Cardiac septum (tissue), 1 donor: ENCODE data around the gene TMEM89. TPM values are rescaled to one million over a fixed set of nuclear protein-coding genes. Genes with fewer than 3 reads are reported as not detected.

Experiments
- DNase-seq: peaks from one replicate; pipeline ENCODE4 v3.0.0-alpha.2; 2020; ENCODE audit warnings: low spot score
- intact Hi-C: fragments of 100-400 bp; cut with DNase I; formaldehyde crosslinking; loops from one replicate; pipeline ENCODE4 v1.14.0; 2022
- total RNA-seq: library from RNA; stranded (reverse); fragmentation: NEBNext Ultra II Directional; extraction: Animal tissue kit (Norgen Biotek cat#: 25700); gene quantifications from one replicate; pipeline ENCODE4 v1.2.1, GENCODE V29; 2021
- donor health status: DM: no; HTN: no; CAD: no.

The TMEM89 gene
- total RNA-seq, 1 donor from 2014 or later = not detected

DNA sequence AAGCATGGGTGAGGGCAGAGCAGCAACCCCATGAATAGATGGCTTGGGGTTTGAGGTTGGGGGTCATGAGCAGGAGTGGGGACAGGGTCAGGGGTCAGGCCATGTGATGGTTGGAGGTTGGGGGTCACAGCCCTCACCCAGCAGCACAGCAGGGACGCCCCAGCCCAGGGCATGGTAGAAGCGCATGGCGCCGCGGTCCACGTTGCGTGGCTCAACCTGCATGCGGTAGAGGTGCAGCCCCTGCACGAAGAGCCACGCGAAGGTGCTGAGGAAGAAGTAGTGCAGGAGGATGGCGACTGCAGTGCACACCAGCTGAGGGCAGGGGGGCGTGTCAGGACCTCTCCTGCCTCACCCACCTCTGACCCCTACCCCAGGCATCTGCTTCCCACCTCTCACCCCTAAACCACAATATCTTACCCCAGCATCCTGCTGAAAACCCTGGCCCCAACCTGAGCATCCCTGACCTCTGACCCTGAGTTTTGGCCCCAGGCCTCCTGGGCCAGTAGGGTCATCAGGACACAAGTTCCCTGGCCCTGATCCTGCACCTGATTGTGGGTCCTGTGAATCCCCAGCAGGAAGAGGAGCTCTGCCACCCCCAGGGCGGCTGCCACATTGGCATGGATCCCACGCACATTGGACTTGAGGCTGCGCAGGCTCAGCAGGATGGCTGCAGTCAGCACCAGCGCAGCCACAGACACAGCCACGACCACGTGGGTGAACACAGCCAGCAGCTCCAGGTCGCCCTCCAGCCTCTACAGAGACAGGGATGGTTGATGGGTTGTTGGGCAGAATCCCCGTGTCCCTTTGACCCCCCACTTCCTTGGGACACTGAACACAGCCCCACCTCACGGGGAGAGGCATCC is 23.6 kb upstream of the TMEM89 start:
- DNase-seq = no peak
- intact Hi-C loops = no loop called here

DNA sequence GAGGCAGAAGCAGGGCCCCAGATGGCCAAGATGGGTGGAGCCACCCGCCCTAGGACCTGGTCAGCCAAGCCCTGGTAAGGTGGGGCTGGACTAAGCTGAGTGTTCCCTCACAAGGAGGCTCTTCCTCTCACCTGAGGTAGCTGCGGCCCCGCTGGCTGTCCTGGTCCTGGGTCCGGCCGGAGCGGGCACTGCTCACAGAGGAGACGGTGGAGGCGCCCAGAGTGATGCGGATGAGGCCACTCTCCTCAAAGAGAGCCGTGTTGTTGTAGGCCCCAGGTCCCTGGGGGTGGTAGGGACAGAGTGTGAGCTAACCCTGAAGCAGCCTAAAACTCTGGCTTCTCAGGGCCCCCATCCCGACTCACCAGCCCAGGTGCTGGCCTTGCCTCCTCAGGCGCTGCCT is 21.0 kb upstream of the TMEM89 start:
- DNase-seq = no peak
- intact Hi-C loops = no loop called here

DNA sequence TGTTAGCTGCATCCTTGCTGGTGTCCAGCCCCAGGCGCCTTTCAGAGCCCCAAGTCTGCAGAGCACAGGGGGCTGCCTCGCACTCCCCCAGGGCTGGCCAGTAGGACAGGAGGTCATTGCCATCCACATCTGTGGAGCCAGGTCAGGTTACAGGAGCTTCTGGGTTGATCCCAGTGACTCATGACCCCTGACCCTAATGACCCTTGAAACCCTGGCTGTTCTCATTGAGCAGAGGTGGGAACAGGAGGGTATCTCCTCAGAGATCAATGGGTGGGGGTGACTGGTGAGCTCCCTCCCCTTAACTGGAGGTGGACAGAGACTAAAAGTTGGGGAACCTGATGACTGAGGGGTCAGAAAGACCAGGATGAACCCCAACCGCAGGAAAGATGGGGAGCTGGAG is 19.8 kb upstream of the TMEM89 start:
- DNase-seq = no peak
- intact Hi-C loops = no loop called here

DNA sequence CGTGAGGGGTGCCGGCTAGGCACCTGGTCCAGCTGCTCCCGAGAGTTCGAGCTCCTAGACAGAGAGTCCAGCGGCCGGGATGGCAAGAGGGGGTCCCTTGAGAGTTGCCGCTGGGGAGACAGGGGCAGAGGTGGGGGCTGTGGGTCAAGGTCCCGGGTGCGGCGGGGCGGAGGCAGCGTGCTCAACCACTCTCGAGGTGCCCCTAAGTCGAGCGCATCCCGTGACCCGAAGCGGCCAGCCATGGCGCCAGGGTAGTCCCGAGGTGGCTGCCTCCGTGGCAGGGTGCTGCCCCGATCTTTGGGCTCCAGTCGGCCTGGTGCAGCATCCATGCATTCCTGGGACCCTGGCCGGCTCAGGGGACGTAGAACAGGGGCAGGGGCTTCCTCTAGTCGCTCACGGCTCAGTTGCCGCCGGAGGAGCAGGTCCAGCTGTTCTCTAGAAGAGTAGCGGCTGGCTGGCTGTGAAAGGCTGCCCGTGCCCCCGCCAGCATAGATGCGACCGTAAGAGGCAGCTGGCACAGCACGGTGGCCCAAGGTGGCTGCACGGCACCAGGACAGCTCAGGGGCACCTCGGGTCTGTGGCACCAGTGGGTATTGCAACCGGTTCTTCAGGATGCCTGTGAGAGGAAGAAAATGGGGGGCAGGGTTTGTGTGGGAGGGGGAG is 18.5 kb upstream of the TMEM89 start:
- intact Hi-C loops = no loop called here
- DNase-seq = no peak

DNA sequence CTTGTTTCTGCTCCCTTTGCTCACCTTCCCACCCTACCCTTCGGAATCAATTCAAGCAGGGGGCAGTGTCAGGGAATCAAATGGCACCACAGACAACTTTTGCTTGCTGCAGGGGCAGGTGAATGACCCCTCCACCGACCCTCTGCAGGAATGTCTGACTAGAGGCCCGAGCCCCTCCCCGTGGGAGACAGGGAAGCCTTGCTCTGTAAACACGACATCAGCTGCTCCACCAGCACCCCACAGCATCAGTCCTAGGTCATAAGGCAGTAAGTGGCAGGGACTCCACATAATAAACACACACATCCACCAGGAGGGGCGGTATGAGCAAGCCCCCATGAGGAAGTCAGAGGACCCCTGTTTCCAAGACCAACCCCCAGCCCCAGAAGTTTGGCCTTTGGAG is 15.7 kb upstream of the TMEM89 start:
- no peak for DNase-seq
- intact Hi-C loops = no loop called here

DNA sequence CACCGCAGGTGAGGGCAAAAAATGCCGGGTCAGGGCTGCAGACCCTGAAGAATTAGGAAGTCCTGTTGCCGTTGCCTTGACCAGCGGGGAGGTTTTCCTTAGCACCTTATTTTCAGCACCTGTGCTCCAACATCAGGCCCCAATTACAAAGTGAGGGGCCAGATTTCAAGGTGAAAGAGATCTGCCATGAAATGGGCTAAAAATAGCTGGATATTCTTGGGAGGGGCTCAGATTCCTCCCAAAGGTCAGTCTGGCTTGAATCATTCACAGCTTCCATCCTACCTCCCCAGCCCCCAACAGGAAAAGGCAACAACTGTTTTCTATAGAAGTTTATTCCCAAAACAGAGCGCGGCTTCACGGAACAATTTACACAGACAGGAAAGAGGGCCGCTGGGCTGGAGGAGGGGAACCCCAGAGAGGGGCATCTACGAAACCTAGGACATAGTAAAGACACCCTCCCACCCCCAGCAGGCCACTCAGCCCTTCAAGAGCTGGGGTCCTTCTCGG is 14.6 kb upstream of the TMEM89 start:
- intact Hi-C loops = no loop called here
- no peak for DNase-seq

DNA sequence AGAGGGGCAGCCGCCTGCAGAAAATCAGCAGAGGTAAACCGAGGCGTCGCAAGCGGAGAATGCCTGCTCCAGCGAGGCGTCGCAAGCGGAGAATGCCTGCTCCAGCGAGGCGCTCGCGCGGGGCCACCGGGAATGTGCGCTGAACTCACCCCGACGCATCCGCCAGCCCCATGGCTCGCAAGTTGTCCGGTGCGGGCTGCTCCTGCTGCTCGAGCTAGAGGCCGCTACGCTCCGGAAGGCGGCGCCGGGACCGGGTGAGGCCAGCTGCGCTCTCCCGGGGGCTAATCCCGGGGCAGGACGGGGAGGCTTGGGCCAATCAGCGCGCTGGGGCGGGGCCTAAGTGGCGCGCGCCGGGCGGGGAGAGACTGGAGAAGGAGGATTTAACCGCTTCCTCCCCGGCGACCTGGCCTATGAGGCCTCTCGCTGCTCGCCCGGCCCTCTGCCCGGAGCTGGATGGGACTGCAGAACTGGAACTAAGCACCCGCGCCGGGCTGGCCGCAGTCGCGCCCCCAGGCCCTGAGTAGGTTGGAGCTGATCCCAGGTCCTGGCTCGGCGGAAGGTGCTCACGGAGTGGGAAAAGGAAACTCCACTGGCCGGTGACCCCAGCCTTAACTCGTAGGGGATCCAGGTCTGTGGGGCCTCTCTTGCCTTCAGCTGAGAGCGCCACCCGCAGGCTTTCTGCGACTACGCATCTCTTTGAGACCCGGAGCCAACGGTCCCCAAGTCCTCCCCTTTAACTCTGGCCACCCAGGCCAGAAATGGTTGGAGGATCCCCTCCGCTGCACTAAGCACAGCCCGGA is 13.9 kb upstream of the TMEM89 start, which contains the start of gene SLC26A6:
TSS of gene SLC26A6 (minus strand) at position 240 of the 800 bp plus-strand sequence. CDS start at position 172, 68 bp downstream.
- peak; percentile 99 for DNase-seq
- intact Hi-C loops = loop anchor here (1.0 to 2.0 kb wide), 3 partner anchors 21 to 49 kb away; partner anchors contain the start of genes NCKIPSD and UQCRC1

DNA sequence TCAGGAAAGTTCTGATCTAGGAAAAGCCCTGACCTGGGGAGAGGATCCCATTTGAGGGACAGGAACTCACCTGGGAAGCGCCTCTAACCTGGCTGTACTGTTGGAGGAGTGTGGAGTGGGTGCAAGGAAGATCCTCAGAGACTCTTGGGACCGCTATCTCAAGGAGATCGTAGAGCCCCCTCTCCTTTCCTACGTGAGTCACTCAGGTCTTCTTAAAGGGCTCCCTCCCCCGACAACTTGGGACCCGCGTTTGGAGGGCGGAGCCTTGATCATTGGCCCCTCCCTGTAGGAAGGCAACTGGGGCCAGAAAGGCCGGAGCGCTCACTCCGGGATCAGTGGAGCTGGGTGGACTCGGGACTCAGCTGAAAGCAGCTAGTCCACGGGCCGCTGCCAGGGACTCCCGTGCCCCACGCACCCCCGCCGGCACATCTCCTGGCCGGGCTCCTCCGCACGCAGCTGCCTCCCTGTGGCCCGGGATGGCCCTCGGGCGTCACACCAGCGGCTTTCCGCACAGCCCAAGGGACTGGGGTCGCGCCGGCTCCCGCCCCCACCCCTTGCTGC is 13.2 kb upstream of the TMEM89 start:
- intact Hi-C loops = loop anchor here (1.0 to 2.0 kb wide), 3 partner anchors 22 to 50 kb away; partner anchors contain the start of genes NCKIPSD and UQCRC1
- DNase-seq = peak; percentile 80

DNA sequence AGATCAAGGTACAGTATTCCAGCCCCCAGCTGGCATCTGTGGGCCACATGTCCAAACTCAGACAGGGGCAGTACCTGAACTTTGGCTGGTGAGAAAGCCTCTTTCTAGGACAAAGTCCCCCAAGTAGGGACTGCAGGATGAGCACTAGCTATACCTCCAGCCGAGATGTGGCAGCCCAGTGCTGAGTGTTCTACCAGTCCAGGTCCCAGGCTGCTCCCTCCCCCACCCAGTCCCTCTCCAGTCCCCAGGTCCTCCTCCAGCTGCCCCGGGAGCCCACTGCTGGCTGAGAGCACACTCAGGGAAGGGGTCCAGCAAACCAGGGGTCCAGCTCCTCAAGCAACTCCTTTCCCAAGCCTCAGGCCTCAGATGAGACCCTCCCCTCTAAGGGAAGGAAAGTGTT is 12.2 kb upstream of the TMEM89 start:
- intact Hi-C loops = loop anchor here (2.0 kb wide), 2 partner anchors 25 to 51 kb away; partner anchors contain the start of genes NCKIPSD and UQCRC1

DNA sequence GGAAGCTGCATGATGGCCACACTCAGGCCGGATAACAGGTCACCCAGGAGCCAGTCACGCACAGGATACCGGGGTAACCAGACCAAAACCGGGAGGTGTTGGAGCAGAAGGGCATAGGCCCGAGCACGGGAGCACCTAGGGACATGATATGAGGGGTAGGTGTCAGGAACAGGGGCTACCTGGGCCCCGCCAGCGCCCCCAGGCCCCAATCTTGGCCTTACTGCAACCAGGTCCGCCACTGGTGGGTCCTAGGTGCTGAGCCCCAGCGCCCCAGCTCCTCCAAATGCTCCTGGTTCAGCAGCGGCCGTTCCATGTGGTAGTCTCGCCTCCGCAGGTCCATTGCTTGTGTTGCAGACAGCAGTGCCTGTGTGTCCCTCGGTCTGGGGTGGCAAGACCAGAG is 11.7 kb upstream of the TMEM89 start:
- intact Hi-C loops = no loop called here
- no peak for DNase-seq

More for the DNA sequence above, 12.2 kb upstream of the TMEM89 start:
- no peak for DNase-seq

DNA sequence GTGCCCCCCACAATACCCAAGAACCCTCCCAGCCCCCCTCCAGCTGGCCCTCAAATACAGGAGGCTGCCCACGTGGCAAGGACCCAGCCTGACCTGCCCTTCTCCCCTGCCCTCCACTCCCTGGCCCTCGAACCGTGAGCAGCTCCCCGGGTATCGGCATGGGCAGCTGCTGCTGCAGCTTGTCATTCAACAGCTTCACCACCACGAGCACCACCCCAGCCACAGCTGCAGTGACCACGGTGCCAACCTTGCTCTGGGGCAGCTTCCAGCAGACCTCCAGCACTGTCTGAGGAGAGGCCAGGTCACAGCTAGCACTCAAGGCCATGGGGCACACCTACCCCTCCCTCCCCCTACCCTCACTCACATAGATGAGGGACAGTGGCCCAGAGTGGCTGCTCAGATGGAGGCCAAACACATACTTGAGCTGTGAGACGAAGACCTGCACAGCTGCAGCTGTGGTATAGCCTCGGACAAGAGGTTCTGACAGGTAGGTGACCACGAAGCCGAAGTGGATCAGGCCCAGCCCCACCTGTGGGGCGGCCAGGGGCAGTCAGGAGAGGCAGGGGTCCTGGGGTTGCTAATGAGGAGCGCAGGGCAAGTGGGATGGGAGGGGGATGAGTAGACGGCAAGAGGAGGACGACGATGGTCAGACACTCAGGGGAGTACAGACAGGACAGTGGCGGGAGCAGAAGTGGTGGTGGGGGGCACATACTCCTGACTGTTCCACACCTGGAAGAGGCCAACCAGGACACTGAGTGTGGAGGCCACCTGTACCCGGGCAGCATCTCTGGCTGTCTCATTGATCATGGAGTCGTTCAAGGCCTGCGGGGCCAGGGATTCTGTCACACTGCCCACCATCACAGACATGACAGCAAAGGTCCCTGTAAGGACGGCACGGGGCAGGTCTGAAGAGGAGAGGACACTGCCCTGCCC is 10.2 kb upstream of the TMEM89 start:
- intact Hi-C loops = no loop called here
- no peak for DNase-seq

DNA sequence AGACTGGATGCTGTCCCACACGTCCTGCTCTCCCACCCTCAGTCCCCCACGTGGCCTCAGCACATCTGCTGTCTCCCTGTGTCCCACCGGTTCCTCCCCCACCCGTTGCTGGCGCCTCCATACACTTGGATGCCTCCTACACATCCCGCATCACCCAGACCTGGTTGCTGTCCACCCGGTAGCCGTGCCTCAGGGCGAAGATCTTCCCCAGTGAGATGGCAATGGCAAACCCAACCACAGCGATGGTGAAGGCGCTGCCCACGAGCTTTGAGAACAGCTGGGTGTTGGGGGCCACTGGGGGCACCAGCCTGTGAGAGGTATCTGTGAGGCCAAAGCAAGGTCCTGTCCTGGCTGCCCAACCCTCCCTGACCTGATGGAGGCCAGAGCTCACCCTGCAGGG is 9.3 kb upstream of the TMEM89 start:
- intact Hi-C loops = no loop called here
- DNase-seq = no peak

DNA sequence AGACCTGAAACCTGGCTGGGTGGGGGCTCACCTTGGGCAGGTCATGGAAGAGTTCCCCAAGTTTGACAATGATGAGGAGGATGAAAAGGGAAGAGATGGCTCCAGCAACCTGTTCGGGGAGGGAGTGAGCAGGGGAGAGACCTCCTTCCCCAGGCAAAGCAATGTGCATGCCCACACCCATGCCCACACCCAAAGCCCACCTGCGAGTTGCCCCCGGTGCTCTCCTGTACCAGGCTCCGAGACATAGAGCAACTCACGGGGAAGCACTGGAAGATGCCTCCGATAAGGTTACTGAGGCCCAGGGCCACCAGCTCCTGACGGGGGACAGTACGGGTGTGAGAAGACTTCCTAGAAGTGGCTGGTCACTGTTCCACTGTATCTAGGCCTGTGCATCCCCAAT is 8.8 kb upstream of the TMEM89 start:
- intact Hi-C loops = no loop called here
- no peak for DNase-seq

DNA sequence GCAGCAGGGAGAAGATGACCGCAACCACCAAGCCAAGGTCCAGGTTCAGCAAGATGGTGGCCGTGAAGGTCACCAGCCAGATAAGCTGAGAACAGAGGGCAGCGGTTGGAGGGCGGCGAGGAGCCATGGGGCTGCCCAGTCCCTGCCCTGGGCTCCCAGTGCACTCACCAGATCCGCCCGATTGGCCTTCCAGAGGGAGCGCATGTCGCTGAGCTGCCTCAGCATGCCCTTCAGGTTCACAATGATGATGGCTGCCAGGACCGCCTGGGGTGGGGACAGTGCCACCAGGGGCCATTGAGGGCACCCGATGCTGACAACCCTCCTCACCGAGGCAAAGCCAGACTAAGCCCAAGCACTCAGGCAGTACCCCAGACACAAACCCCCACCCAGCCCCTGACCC is 8.3 kb upstream of the TMEM89 start:
- intact Hi-C loops = no loop called here
- no peak for DNase-seq

DNA sequence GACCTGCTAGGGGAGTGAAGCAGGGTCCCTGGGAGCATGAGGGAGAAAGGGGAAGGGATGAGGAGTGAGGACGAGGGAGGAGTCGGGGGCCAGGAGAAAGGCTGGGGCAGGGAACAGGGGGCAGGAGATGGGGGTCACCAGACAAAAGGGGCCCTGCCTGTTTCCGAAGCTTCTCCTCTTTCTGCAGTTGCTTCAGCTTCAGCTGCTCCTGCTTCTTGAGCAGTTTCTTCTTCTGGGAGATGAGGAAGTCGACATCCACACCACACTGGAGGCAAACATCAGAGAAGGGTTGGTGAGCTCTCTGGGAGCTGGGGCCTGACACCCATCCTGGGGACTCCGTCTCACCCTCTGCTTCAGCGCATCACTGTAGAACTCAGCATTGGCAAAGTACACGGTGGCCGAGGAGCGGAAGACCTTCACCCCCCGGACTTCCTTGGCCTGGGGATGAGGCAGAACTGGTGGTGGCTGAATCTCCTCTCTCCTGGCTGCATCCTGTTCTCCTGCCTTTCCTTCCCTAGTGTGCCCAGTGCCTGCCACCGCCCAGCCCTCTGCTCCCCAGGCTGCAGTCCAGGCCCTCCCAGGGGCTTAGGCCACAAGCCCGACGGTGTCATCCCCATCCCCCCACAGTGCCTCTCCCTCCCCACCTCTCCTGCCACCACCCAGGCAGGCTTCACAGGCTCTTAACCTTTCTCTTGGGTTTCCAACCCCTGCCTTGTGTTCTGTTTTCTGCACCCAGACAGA is 6.9 kb upstream of the TMEM89 start:
- DNase-seq = no peak
- intact Hi-C loops = no loop called here

DNA sequence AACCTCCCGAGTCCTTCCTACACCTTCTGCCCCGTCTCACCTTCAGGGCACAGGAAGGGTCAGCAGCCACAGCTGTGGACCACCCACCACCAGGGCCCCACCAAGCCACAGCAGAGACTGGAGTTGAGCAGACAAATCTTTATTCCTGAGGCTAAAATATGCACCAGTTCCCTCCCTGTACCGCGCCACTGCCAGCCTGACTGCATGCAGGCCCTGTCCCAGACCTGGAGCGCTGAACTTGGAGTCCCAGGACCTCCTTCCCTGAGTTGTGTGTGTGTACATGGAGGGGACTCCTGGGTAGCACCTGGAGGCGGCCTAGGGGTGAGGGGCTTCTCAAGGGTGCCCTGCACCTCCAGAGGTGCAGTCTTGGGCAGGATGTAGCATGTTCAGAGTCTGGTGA is 4.0 kb upstream of the TMEM89 start:
- no peak for DNase-seq
- intact Hi-C loops = no loop called here

DNA sequence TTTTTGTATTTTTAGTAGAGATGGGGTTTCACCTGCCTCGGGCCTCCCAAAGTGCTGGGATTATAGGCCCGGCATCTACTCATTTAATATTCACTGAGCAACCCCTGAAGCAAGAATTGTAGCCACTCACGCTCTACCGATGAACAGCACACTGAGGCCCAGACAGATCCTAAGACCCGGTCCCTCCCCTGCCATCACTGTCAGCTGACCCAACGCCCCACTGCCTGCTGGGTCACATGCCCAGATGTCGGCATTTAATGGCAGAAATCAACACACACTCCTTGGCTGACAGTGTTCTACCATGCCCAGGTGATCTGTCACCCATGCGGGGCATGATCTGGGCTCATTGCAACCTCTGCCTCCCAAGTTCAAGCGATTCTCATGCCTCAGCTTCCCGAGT is 3.2 kb upstream of the TMEM89 start:
- intact Hi-C loops = no loop called here
- DNase-seq = no peak
